ENCODE results near the gene TSPAN6.
A peak's percentile ranks its signal among the peaks of the same experiment; 100 is the strongest.

The TSPAN6 gene, protein sequence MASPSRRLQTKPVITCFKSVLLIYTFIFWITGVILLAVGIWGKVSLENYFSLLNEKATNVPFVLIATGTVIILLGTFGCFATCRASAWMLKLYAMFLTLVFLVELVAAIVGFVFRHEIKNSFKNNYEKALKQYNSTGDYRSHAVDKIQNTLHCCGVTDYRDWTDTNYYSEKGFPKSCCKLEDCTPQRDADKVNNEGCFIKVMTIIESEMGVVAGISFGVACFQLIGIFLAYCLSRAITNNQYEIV

DNA sequence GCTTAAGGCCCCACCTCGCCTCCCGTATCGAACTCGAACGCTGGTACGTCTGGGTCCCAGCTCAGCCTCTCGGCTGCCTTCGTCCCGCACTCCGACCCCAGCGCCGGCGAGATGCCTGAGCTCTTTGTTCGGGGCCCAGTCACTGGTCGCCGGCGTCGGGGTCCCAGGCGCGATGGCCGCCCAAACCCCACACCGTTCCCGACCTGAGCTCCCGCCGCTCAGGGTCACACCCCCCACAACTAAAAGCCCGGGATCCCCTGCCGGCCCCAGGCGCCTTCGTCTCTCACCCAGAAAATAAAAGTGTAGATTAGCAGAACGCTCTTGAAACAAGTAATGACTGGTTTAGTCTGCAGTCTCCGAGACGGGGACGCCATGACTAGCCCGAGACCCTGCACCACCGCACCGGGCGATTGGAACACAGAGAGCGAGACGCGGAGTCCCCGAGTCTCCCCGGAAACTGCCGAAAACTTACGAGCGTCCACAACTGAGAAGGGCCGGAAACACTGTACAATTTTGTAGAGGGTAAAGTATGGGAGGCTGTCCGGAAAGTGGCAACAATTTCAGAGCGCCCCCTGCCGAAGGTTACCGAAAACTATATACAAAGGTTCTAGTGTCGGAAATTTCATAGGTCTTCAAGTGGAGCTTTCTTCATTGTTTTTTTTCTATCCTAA is at the start of gene TSPAN6:
TSS of gene TSPAN6 (minus strand) at position 486 of the 671 bp plus-strand sequence. CDS start at position 374, 112 bp downstream.
- DNase-seq, result peak; percentile 82 to 91

DNA sequence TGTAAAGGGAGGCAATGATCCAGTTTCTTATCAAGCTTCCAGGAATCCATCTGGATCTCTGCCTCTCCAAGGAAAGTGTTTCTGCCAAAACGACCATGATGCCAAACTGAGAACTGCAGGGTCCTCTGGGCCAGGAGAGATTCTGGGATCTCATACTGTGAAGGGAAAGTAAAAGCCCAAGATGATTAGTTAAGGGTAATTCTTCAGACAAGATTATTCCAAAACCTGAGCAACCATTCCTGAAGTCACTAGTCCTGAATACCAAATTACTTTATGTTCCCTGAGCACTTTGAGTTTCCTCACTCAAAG is 49.3 kb upstream of the TSPAN6 start:
- DNase-seq, result no peak

DNA sequence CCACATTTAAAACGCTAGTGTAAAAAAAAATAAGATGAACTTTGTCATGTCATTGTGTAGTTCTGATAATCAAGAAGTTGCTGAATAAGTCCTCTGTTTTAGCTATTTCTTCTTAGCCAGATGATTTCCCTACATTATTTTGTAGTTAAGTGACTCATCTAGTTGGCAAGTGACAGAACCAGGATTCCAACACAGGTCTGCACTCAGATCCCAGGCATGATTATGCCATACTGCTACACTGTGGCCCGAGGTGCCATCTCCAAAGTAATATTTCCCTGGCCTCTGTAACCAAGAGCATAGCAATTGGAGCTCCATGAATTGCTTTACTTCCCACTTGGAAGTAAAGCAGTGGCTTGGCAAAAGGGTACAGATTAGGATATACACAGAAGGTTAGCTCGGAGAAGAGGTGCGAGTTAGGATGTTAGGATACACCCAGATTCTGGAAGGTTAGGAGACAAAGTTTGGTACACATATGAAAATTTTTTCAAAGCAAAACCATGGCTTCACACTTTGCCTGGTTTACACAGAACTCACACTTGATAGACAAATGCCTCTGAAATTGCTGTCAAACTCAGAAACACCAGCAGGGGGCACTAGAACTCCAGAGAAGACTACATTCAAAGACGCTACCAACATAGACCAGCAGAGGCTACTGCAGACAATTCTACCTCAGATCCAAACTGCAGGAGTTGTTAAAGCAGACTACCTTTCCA is 48.8 kb upstream of the TSPAN6 start:
- peak; percentile 46 to 71 for DNase-seq

DNA sequence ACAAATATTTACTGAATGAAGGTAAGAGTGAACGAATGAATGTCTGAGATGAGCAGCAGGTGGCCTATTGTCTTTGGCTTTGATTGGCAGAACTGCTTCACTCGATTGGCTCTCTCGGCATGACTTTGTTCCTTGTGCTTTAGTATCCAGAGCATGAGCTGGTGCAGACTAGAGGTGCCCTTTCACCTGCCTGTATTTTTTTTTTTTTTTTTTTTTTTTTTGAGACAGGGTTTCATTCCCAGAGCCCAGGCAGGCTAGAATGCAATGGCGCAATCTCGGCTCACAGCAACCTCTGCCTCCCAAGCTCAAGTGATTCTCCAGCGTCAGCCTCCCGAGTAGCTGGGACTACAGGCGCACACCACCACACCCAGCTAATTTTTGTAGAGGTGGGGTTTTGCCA is 46.3 kb upstream of the TSPAN6 start:
- DNase-seq, result no peak

DNA sequence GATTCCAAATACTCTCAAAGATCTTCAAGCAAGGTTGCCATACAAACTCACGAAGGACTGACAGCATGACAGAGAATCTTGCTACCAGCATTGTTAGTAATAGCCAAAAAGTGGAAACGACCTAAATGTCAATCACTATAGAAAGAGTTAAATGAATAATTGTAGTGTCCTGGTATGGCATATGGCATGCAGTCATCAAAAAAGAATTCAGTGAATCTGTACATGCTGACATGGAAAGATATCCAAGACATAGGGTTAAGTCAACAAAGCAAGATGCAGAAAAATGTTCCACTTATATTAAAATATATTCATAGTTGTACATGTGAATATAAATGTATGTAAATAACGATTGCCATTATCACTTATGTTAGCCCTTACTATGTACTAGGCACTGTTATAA is 45.0 kb upstream of the TSPAN6 start:
- no peak for DNase-seq

DNA sequence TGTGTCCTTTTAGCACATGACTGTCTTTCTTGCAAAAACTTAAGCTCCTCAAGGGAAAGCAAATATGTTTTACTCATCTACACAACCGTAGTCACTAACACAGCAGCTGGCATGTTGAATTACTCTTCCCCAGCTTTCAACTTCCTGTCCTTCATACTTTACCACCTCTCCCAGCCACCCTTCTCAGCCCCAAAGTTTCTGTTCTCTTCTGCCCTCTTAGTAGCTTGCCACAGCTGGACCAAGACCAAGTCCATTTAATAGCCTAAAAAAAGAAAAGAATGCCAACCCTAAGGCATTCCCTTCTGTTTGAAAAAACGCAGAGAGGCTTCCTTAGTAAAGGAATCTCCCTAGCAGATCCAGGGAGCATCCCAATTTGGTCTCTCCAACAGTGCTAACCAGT is 44.1 kb upstream of the TSPAN6 start:
- DNase-seq, result no peak

DNA sequence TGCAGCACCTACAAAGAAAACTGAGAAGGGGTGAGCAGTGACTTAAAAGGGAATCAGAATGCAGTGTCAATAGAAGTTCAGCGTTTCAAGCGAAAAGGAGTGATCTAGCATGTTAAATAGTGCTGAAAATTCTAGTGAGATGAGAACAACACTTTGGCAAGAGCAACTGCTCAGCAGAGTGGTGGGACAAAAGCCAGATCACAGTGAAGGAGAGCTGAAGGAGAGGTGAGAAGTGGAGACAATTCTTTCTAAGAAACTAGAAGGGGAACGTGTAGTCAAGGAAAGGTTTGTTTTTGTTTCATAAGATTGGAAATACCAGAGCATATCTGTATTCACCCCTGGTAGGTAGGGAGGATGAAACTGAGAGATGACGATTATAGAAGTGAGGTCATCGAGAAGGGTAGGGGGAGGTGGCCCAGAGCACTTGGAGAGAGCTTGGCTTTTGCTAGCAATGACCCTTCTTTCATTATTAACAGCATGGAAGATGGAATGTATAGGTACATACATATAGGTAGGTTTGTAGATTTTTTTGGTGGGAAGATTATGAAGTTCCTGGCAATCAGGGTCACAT is 41.1 kb upstream of the TSPAN6 start:
- no peak for DNase-seq

DNA sequence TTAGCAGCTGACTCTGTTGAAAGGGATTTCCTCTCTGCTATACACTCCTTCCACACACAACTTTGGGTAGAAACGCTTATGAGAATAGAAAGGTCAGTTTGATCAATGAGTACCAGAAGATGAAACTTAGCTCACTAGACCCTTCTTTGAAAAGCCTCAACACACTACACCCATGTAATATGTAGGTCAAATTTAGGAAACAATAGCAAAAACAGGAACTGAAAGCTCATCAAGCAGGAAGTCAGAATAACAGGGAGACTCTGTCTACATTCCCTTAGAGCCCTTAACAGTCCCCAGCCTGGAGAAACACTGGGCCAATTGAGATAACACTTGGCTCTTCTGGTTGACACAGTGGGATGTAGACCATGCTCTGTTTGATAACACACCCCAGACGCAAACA is 38.1 kb upstream of the TSPAN6 start:
- DNase-seq, result no peak

DNA sequence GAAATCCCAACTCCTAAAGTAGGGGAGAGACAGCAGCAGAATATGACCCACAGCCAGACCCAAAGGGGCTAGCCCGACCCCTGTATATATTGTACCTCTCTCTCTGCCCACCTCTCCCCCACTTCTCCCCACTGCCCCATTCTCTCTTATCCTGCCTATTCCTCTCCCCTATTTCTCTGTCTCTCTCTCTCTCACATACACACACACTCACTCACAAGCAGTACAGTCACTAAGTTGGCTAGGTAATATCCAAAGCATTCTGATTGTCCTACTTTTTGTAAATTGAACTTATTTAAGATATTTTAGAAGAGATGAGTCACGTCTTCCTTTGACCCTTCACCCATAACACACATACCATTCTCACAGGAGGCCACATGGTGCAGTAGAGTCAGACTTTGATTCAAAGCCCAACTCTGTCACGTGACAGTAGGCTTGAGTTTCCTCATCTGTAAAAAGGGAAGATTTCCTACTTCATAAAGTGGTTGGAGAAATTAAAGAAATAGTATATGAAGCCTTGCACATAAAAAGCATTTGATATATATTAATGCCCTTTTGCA is 36.9 kb upstream of the TSPAN6 start:
- DNase-seq, result no peak

DNA sequence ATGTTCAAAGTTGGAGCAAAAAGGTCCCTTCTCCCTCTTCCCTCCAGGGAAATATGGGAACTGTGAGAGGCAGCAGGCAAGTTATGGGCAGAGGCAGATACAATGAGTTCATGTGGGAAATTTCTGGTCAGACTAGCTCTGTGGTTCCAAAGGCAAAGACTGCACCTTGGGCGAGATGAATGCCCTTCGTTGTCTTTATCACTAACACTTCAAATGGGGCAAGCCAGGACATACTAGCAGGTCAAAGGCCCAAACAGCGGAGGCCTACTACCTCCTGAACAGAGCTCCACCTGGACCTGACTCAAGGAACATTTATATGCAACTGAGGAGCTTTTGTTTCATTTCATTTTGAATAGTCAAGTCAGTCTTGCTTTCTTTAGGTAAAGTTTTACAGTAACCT is 36.4 kb upstream of the TSPAN6 start:
- no peak for DNase-seq

DNA sequence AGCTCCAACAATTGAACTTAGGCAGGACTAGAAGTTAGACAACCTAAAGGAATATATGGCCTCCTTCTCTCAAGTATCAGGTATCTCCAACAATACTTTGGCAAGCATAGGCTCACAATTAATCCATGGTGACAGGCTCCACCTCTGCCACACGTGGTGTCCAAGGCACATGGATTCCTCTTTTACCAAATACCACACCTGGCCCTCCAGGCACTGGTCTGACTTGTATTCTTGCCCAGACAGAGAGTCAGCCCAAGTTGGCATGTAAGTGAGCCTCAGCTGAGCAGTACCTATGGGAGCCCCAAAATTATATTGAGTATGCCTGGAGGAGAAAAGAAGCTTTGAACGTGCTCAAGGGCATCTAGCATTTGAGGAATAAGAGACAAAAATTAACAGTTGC is 27.0 kb upstream of the TSPAN6 start:
- no peak for DNase-seq

DNA sequence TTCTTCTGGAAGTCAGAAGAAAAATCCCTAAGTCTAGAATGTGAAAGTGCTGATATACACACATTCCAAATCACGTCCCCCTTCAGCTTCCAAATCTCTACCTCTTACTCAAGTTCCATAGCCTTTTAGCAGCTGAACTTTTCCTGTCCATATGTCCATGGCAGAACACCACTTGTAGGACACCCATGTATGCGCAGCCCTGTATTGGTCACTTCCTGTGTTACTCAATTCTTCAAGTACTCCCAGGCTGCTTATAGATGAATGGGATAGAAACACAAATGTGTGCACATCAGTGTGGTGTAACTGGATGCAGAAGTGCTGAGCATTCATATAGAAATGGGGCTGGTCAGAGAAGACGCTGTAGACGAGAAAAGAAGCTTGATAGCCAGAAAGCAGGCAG is 26.2 kb upstream of the TSPAN6 start:
- no peak for DNase-seq

DNA sequence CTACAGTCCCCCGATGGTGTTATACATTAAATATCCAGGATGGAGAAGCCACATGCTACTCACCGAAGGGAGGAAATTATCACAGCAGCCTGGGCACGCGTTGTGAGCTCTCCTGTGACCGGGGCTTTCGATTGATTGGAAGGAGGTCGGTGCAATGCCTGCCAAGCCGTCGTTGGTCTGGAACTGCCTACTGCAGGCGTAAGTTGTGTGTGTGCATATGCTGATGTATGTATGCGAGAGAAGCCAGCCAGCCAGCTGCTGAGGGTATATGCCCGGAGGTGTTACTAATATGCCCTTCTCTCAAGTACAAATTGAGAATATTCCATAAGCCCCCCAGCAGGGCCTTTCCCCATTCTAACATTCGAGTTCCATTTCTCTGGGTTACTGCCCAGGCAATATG is 25.6 kb upstream of the TSPAN6 start:
- DNase-seq, result no peak

DNA sequence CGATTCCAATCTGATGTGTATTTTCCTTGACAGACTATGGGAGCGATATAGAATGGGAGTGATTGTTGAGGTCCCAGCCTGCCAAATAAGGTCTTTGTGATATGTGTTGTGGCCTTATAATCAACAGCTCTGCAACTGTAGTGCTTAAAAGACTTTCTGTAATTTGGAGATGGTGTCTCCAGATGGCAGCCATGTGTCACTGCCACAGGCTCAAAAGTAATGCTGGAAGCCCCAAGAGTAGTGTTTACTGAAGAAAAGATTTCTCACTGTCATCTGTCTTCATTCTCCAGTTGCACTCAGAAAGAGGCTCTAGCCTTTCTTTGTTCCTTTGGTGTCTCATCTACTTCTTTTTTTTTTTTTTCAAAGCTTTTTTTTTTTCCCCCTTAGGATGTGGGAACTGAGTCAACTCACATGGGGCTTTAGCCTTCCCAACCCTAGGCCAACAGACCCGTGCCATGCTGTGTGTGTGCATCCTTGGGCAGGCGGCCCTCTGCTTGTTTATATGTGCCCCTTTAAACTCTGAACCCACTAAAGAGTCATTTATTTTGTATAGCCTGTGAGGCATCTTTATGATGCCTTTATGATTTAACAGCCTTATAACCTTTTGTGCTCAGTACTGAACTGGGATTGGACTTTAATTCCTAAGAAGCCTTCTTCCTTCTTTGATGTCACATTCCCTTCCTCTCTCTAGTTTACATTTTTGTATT is 23.0 kb upstream of the TSPAN6 start:
- no peak for DNase-seq

DNA sequence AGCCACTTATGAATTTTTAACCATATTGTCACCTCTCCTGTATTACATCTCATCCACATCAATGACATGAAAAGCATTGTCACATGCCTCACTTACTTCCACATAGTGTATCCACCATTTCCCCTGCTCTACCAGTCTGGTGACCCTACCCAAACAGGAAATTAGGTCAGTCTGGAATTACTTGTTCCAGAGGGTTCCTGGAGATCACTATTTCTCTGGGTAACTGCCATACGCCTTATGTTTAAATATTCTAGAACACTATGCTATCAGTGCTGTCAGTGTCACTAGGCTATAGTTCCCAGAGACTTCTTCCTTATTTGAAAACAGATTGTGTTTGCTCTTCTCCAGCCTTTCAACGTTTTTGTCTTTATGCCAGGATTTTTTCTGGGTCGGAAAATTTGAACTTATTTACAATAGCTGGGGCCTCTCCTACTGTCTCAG is 22.4 kb upstream of the TSPAN6 start:
- no peak for DNase-seq

DNA sequence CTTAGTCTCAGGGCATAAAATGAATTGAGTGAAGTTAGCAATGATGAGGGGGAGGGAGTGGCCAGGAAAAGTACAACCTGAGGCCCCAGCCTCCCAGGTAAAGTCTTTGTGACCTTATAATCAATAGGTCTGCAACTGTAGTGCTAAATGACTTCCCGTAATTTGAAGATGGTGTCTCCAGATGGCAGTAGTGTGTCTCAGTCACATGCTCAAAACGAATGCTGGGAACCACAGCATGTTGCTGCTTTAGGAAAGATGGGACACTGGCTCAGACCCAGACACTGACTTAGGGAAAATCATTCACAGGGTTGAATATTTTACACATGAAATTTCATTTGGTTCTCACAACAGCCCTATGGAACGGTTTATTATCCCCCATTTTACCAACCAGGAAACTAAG is 17.7 kb upstream of the TSPAN6 start:
- peak in 1 of 2 experiments; percentile 28 for DNase-seq

DNA sequence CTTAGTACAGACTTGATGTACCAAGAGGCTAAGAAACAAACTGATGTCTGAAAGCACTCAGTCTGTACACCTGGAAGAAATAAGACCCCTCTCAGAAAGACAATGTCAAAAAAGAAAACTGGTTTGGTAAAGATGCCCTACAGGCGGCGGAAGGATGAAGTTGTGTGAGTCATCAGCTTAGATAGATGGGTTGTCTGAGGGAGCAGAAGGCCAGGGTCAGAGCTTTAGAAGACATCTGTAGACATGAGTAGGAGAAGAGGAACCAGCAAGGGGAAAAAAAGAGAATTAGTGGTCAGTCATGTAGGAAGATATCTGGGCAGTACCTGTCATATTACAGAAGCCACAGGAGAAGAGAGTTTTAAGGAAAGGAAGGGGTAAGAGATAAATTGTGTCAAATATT is 15.7 kb upstream of the TSPAN6 start:
- no peak for DNase-seq

DNA sequence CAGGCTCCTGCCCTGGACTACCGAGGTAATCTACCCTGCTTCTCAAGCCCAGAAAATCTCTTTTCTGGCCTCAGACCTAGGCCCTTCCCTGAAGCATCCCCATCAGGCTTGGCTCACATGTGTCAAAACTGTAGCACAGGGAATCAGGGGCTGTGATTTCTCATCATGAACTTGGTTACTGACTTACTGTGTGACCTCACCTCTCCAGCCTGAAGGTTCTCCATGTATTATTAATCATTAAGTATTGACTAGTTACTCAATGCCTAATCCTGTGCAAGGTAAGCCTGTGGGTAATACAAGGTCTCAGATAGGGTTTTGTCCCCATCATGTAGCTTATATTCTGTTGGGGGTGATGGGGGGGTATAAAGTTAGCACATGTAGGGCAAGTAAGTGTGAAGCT is 14.2 kb upstream of the TSPAN6 start:
- no peak for DNase-seq

DNA sequence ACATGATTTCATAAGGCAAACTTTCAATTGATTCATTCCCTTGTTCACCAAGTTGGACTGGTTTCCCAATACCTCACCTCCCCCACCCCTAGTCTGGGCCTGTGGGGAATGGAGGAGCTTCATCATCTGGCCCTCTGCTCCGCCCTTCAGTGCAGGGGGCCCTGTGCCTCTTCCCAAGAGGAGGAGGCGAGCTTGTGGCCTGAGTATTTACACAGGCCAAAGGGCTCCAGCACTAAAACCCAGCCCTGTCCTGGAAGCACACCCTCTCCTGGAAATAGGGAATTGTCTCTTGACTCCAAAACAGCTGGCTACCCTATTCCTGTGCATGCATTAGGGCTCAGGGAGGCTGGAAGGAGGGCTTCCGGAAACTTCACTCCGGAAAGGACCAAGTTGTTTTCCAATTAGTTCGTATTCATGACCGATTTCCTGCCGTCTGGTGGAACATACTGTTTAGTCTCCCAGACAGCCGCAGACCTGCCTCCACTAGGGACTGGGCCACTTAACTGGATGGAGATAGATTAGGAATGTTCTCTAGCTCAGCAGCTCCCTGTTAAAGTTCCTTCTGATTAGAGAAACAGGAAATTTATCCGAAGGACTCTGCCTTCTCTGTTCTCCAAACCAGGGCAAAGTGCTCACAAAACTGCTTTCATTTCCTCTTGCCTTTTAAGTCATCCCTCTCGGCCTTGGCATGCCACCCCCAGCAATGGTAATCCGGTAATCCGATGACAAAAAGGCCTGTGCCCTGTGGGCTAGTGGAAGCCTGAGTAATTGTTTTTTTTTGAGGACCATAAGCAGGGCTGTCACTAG is 13.1 kb upstream of the TSPAN6 start:
- DNase-seq, result no peak

DNA sequence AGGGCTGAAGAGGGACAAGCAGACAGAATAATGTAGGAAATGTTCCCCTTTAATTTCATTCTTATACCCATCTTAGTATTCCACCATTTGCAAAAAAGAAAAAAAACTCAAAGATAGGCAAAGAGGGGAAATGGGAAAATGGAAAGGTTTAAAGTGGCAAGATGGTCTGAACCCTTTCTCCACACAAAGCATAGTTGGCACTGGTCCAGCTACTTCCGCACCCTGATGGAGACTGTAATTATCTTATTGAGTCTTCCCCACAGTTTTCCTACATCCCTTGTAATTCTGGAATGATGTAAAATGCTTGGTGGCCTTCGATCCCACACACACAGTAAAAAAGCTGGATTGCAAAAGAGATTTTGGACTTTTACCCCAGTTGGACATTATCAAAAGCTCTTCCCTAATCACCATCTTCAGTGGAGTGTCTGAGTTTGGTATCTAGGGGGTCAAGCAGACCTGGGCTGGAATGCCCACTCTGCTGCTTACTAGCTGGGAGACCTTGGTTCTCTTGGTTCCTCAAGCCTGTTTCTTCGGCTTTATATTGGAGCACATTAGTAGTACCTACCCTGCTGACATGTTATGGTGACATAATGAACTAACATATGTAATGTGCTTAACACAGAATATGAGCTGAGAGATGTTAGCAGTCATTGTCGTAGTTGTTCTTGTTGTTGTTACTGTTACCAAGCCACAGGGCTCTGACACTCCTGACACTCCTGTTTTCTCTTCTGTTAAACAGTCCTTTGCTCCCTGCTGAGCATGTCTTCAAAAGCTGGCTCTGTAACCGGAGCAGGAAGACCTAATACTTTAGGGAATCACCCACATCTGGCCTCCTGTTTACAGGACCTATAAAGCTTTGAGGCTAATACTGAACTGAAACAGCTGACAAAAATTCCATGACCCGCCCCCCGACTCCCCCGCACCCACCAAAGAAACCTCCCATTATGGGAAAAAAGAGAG is 12.1 kb upstream of the TSPAN6 start:
- DNase-seq, result no peak

DNA sequence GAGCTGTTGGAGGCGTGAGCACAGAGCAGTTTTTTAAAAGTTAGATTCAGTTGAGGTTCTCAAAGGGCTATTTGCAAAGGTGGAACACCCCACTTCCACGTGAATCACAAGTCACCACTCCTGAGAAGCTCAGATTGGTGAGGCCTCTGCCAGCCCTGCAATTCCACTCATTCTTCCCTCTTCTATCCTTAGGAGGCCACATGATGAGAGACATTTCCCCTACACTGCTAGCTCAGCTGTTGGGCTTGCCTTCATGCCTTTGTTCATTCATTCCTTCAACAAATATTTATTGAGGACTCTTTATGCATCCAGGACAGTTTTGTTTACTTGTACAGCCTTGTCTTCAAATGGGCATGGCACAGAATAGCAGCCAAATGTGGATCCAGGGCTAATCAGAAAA is 11.1 kb upstream of the TSPAN6 start:
- no peak for DNase-seq
